Epithelial cell of esophagus (primary cell): ENCODE measurements around the gene PRKG1.

Experiments
- DNase-seq: peaks from one replicate; pipeline ENCODE4 v3.0.0; 2010; ENCODE audit warnings: low read depth
- H3K4me3 ChIP-seq: 2 replicates; pipeline ENCODE4 v1.5.1; 2011; ENCODE audit warnings: mild to moderate bottlenecking, low read length, control low read depth
- TF ChIP-seq, protein P1 (sequence below): IDR thresholded peaks from 2 replicates; pipeline ENCODE4 v1.5.1; 2011; ENCODE audit warnings: low read depth, mild to moderate bottlenecking, low read length, control low read depth, inconsistent platforms; ENCODE audit not compliant: insufficient read depth; ENCODE audit errors: missing control alignments

PRKG1 gene

DNA sequence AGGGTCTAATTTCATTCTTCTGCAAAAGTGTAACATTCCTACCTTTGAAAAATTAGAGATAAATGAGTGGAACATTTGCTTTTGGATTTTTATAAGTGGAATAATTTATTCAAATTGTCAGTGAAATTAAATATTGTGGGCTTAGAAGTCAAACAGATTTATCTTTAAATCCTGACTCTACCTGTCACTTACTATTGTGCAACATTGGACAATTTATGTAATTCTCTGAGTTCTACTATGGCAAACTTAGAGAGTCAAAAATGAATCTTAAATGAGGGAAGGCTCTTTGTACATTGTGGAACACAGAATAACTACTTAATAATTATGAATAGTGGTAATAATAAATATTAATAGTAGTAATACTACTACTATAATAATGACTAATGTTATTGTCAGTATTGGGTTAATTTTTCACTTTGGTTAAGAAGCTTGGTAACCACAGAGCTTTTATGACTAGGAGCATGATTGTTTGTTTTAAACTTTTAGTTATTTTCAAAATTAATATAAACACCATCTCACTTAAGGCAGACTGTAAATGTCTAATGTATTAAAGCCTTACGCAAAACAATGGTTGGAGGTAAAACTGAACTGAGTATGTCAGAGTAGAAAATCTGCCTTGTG, 70.0 kb downstream of the PRKG1 start:
- no peak overlapping the region for H3K4me3 ChIP-seq
- TF ChIP-seq, protein P1, sequence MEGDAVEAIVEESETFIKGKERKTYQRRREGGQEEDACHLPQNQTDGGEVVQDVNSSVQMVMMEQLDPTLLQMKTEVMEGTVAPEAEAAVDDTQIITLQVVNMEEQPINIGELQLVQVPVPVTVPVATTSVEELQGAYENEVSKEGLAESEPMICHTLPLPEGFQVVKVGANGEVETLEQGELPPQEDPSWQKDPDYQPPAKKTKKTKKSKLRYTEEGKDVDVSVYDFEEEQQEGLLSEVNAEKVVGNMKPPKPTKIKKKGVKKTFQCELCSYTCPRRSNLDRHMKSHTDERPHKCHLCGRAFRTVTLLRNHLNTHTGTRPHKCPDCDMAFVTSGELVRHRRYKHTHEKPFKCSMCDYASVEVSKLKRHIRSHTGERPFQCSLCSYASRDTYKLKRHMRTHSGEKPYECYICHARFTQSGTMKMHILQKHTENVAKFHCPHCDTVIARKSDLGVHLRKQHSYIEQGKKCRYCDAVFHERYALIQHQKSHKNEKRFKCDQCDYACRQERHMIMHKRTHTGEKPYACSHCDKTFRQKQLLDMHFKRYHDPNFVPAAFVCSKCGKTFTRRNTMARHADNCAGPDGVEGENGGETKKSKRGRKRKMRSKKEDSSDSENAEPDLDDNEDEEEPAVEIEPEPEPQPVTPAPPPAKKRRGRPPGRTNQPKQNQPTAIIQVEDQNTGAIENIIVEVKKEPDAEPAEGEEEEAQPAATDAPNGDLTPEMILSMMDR, result no peak
- no peak for DNase-seq

DNA sequence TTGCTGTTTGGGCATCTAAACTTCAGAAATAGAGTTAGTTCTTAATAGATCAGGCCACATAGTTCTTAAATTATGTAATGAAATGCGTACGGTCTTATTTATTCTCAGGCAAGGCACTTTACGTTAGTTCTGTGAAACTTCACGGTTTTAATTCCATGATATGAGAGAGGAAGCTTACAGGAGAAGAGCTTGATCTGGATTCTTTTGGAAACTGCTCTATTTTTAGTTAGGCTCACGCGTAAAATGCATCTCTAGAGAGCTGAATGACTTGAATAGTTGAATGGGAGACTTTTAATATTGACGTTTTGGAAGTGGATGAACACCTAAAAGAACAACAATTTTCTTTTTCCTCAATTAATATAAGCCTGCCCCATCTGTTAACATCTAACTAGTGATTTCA, 71.1 kb downstream of the PRKG1 start:
- TF ChIP-seq, protein P1, result no peak
- H3K4me3 ChIP-seq, result no peak overlapping the region
- no peak for DNase-seq

DNA sequence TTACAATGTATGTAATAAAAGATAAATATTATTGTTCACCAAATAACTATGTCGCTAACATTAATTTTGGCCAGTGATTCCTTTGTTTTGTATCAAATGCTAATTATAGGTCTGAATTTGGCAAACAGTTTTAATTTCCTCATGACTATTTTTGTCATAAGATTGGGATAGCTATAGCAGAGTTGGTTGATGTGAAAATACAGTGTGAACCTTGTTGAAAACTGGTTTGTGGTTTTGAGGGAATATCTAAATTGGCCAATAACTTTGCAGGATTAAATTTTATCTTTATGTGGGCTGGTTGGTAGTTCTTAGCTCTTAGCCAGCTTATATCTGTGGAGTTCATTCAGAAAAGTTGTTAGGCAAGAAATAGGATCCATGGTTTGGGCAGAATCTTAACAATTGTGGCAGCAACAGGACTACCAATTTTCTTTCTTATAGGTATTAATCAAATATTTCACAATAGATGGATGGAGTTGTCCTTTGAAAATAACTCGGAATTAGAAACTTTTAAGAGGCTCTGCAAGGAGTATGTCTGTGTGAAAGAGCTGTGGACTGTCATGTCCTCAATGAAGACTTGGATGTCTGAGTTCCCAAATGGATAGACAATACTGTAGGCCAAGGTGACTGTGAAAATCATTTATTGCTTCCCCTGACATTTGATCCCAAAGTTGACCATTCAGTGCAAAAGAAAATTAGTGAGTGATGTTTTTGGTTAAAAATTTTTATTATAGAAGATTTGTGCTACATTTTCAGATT, 73.5 kb downstream of the PRKG1 start:
- H3K4me3 ChIP-seq, result no peak overlapping the region
- DNase-seq, result no peak
- TF ChIP-seq, protein P1, result no peak

DNA sequence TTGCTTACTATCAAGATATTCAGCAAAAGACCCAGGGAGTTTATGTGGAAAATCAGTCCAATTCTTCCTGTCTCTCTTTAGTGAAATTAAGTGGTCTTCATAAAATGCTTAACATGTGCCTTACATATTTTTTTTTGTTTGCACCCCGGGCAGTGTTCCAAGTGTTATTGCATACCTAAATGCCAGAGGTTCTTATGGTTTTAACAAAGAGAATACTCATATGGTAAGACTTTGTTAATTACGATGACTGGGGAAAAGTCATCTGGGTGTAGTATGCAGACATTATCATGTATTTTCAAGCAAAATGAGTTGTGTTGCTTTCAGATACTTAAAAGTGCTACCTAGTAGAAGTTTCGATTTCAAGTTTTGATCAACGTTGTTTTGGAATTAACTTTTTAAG, 82.6 kb downstream of the PRKG1 start:
- TF ChIP-seq, protein P1, result no peak
- H3K4me3 ChIP-seq, result no peak overlapping the region
- peak; percentile 33 for DNase-seq

DNA sequence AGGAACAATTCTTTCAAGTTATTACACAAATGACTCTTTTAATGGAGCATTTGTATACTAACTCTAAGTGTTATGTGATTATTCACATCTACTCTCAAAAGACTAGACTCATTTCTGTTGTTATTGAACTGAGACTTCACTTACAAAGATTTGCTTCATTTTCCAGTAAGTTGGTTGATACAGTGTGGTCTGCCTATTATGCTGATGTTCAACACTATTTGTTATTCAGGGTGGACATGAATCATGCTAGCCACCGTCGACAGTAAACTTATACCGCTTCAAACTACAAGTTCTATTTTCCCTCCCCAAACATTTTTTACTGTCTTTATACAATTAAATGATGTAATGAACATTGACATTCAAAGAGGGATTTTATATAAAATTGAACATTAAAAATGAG, 84.5 kb downstream of the PRKG1 start:
- no peak for DNase-seq
- TF ChIP-seq, protein P1, result no peak
- no peak overlapping the region for H3K4me3 ChIP-seq

DNA sequence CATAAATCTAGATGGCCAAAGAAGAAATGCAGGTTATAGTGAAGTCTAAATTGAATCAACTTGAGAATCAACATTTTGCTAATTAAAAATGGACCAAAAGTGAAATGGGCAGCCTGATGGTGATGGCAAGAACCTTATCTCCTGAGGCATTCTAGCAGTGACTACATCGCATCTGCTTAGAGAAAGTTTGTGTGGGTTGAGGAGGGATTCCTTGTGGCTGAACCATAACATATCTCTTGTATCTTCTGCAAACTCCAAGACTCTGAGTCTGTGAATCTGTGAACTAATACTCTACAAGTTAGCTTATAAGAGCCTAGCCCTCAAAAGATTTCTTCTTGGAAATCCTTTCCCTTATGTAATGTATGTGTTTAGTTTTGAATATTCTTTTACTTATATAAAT, 85.6 kb downstream of the PRKG1 start:
- DNase-seq, result no peak
- TF ChIP-seq, protein P1, result no peak
- no peak overlapping the region for H3K4me3 ChIP-seq
